ENCODE results near the gene SLC7A11. TPM values are rescaled to one million over a fixed set of nuclear protein-coding genes. Genes with fewer than 3 reads are reported as not detected.

Gene SLC7A11
- total RNA-seq, 4 donors from 2014 or later: under 0.01 to 2.5 (median 0.82) TPM; not detected in 1

- no peak for TF ChIP-seq CTCF (IDR thresholded peaks at IDR 0.05)
- peak; percentile 27 for TF ChIP-seq POLR2A (IDR thresholded peaks at IDR 0.05)
- peak in 2 of 3 donors; percentile 74 to 75 for TF ChIP-seq POLR2AphosphoS5 (IDR thresholded peaks at IDR 0.05)
- no peak for TF ChIP-seq EP300 (IDR thresholded peaks at IDR 0.05; ENCODE audit: low read depth)
- Histone ChIP-seq H3K4me1 (peaks cover 0 to 19% (median 3%) of the 10 kb centered on the region in 4 donors), H3K27ac (peak overlapping the region; percentile 60 to 82 (median 70)), H3K36me3 (no peaks in the 10 kb centered on the region), H3K4me3 (peak overlapping the region in 1 of 4 donors; percentile 1), H3K27me3 (no peaks in the 10 kb centered on the region), H3K9me3 (no peaks in the 10 kb centered on the region)
- intact Hi-C loops (cut with DNase I; ENCODE audit: low total_unique reads) (no loop called here), in situ Hi-C loops (cut with MboI; ENCODE audit: low pct_ligation_motif_present in 1 of 4, low pct_unique_long_range_greater_than_20kb in 1 of 4, low sequenced_read_pairs in 3 of 4) (no loop called here)
- peak; percentile 59 for DNase-seq
- WGBS, 2 donors (ENCODE audit: low coverage in 1 of 2): 41 to 47% methylated on average over 5 of the region's 5 CpGs
Observed at GRCh38 chr4:138199568-138200235, 42.4 kb downstream of the SLC7A11 start.

GRCh38 chr4:138196153-138196552 is 46.0 kb downstream of the SLC7A11 start:
- in situ Hi-C loops (cut with MboI; ENCODE audit: low pct_ligation_motif_present in 1 of 4, low pct_unique_long_range_greater_than_20kb in 1 of 4, low sequenced_read_pairs in 3 of 4) (no loop called here), intact Hi-C loops (cut with DNase I; ENCODE audit: low total_unique reads) (no loop called here)
- DNase-seq: no peak
- 73 to 83% methylated on average over 1 to 3 of the region's 3 CpGs for whole genome bisulfite sequencing, 2 donors (ENCODE audit: low coverage in 1 of 2)
- Histone ChIP-seq H3K4me3 (no peak overlapping the region), H3K4me1 (peaks cover 0 to 12% (median 3%) of the 10 kb centered on the region in 4 donors), H3K27me3 (no peaks in the 10 kb centered on the region), H3K36me3 (no peaks in the 10 kb centered on the region), H3K27ac (no peak overlapping the region), H3K9me3 (no peaks in the 10 kb centered on the region)
- TF ChIP-seq EP300 (IDR thresholded peaks at IDR 0.05; ENCODE audit: low read depth): no peak
- no peak for TF ChIP-seq POLR2AphosphoS5 (IDR thresholded peaks at IDR 0.05)
- no peak for TF ChIP-seq POLR2A (IDR thresholded peaks at IDR 0.05)
- TF ChIP-seq CTCF (IDR thresholded peaks at IDR 0.05): no peak

GRCh38 chr4:138193963-138194362 is 48.2 kb downstream of the SLC7A11 start:
- Histone ChIP-seq H3K4me3 (no peak overlapping the region), H3K27ac (no peak overlapping the region), H3K9me3 (no peaks in the 10 kb centered on the region), H3K36me3 (no peaks in the 10 kb centered on the region), H3K4me1 (peaks cover 0 to 3% (median 0%) of the 10 kb centered on the region in 4 donors), H3K27me3 (no peaks in the 10 kb centered on the region)
- 91 to 92% methylated on average over 1 of the region's 1 CpG for WGBS, 2 donors (ENCODE audit: low coverage in 1 of 2)
- intact Hi-C loops (cut with DNase I; ENCODE audit: low total_unique reads): no loop called here
- TF ChIP-seq POLR2AphosphoS5 (IDR thresholded peaks at IDR 0.05): no peak
- no peak for TF ChIP-seq EP300 (IDR thresholded peaks at IDR 0.05; ENCODE audit: low read depth)
- TF ChIP-seq POLR2A (IDR thresholded peaks at IDR 0.05): no peak
- TF ChIP-seq CTCF (IDR thresholded peaks at IDR 0.05): no peak
- DNase-seq: no peak
- in situ Hi-C loops (cut with MboI; ENCODE audit: low pct_ligation_motif_present in 1 of 4, low pct_unique_long_range_greater_than_20kb in 1 of 4, low sequenced_read_pairs in 3 of 4): no loop called here

- DNase-seq: no peak
- no peak for TF ChIP-seq POLR2AphosphoS5 (IDR thresholded peaks at IDR 0.05)
- no peak for TF ChIP-seq EP300 (IDR thresholded peaks at IDR 0.05; ENCODE audit: low read depth)
- TF ChIP-seq CTCF (IDR thresholded peaks at IDR 0.05): no peak
- TF ChIP-seq POLR2A (IDR thresholded peaks at IDR 0.05): no peak
- intact Hi-C loops (cut with DNase I; ENCODE audit: low total_unique reads): no loop called here
- Histone ChIP-seq H3K4me1 (no peaks in the 10 kb centered on the region), H3K9me3 (no peaks in the 10 kb centered on the region), H3K36me3 (no peaks in the 10 kb centered on the region), H3K4me3 (no peak overlapping the region), H3K27me3 (no peaks in the 10 kb centered on the region), H3K27ac (no peak overlapping the region)
- in situ Hi-C loops (cut with MboI; ENCODE audit: low pct_ligation_motif_present in 1 of 4, low pct_unique_long_range_greater_than_20kb in 1 of 4, low sequenced_read_pairs in 3 of 4): no loop called here
- WGBS, 2 donors (ENCODE audit: low coverage in 1 of 2): 60 to 76% methylated on average over 2 of the region's 2 CpGs
Observed at GRCh38 chr4:138192113-138192512, 50.0 kb downstream of the SLC7A11 start.
